Prostate gland (tissue), 2 donors: ENCODE measurements around the gene TBC1D22A. TPM values are rescaled to one million over a fixed set of nuclear protein-coding genes. Genes with fewer than 3 reads are reported as not detected.

ENCODE experiments used
- DNase-seq: peaks from one replicate; pipeline ENCODE4 v3.0.0-alpha.2; 2019; ENCODE audit warnings: low spot score
- H3K27ac ChIP-seq, 2 donors: fragments of 200-600 bp; sonication (generic); 2 replicates each; pipeline ENCODE4 v1.5.1; 2017 to 2019
- H3K27me3 ChIP-seq: fragments of 200-600 bp; sonication (generic); replicated peaks from 2 replicates; pipeline ENCODE4 v1.5.1; 2019; ENCODE audit not compliant: insufficient read depth
- H3K36me3 ChIP-seq, 2 donors: fragments of 200-600 bp; sonication (generic); 1 replicate in 1 of 2; 2 replicates in 1 of 2; pipeline versions ENCODE4 v1.5.1 to v1.8.1; 2017 to 2019
- H3K4me1 ChIP-seq: fragments of 200-600 bp; sonication (generic); replicated peaks from 2 replicates; pipeline ENCODE4 v1.5.1; 2019
- H3K4me3 ChIP-seq, 2 donors: fragments of 200-600 bp; sonication (generic); 2 replicates each; pipeline ENCODE4 v1.5.1; 2017 to 2019
- H3K9me3 ChIP-seq: fragments of 200-600 bp; sonication (generic); 2 replicates; pipeline ENCODE4 v1.5.1; 2017
- CTCF ChIP-seq, 4 experiments: fragments of 200-600 bp in 2 of 4; fragments of 450-650 bp in 2 of 4; sonication (generic) in 2 of 4; IDR thresholded peaks; 1 replicate in 3 of 4; 2 replicates in 1 of 4; pipeline ENCODE4 v1.5.1; 2016 to 2019; ENCODE audit warnings: antibody characterized with exemption in 4 of 4, mild to moderate bottlenecking in 2 of 4, moderate library complexity in 2 of 4
- POLR2A ChIP-seq: fragments of 450-650 bp; IDR thresholded peaks from one replicate; pipeline ENCODE4 v1.6.1; 2016; ENCODE audit warnings: antibody characterized with exemption, mild to moderate bottlenecking
- POLR2AphosphoS5 ChIP-seq: sonication (generic); formaldehyde crosslinking; IDR thresholded peaks from one replicate; pipeline ENCODE4 v1.6.1; 2017; ENCODE audit warnings: antibody characterized with exemption
- WGBS: methylation state at CpG from one replicate; pipeline ENCODE4 v1.1.5; 2018; 5-methylcytosine and 5-hydroxymethylcytosine counted together
- intact Hi-C: fragments of 100-400 bp; cut with DNase I; formaldehyde crosslinking; loops from one replicate; pipeline ENCODE4 v1.14.2; 2022
- total RNA-seq, 2 donors: library from RNA; depleted of rRNA; stranded (reverse); fragments of >200 nt; gene quantifications; one replicate each; pipeline ENCODE4 v1.1.0, GENCODE V29; 2016

Gene TBC1D22A
- total RNA-seq, 2 donors from 2014 or later = 16.0 to 30.7 TPM

DNA sequence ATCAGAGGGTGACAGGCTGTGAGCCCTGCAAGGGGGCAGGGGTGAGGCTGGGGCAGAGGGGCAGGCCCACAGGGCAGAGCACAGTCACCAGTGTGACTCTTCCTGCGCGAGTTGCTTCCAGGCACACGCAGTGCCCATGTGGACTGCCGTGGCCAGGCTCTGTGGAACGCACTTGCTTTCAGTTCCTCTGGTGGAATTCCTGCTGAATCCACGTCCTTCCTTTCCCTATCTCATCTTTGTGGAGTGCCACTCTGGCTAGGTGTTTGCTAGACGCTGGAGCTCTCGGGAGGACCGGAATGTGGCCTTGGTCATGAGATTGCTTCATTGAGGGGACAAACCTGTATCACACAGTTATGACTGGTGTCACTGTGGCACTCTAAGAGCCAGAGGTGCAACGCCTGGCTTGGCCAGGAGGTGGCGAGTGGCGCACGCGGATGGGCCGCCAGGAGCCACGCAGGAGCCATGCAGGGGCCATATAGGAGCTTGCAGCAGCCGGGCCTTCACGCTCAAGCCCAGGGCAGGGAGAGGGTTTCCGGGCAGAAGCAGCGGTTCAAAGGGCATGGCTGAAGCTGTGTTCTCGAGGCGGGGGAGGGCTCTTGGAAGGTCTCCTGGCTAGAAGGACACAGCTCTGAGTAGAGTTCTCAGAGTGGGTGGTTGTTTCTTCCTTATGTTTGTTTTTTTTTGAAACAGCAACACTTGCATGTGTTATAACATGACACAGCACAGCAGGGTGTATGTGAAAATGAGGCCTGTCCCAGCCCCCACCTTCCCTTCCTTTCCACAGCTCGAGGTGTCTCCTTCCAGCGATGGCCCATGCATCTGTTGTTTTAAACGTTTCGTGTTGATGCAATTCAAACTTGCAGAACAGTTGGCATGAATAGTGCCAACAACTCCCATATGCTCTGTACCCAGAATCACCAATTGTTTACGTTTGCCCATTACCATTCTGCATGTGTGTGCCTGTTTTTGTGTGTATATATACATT is 36.2 kb downstream of the TBC1D22A start:
- 52% methylated on average over 27 of the region's 27 CpGs for WGBS
- Histone ChIP-seq H3K4me3 (no peak overlapping the region), H3K4me1 (no peaks in the 10 kb centered on the region), H3K36me3 (no peaks in the 10 kb centered on the region), H3K27ac (no peak overlapping the region), H3K9me3 (no peaks in the 10 kb centered on the region), H3K27me3 (no peaks in the 10 kb centered on the region)
- peak; percentile 26 to 78 (median 61) for TF ChIP-seq CTCF (IDR thresholded peaks at IDR 0.05)
- TF ChIP-seq POLR2A = no peak
- intact Hi-C loops = loop anchor here (5.0 kb wide), 1 partner anchor 1694 kb away; no protein-coding TSS in a partner anchor
- no peak for DNase-seq

- H3K36me3 ChIP-seq = no peaks in the 10 kb centered on the region
- whole genome bisulfite sequencing = 88% methylated on average over 11 of the region's 11 CpGs
Observed at GRCh38 chr22:46799626-46800025, 37.2 kb downstream of the TBC1D22A start.

GRCh38 chr22:46800102-46800857 is 37.8 kb downstream of the TBC1D22A start:
- TF ChIP-seq CTCF (IDR thresholded peaks at IDR 0.05) = no peak
- TF ChIP-seq POLR2A = no peak
- TF ChIP-seq POLR2AphosphoS5 = no peak
- Histone ChIP-seq H3K27ac (no peak overlapping the region), H3K27me3 (peaks cover 2% of the 10 kb centered on the region), H3K4me3 (no peak overlapping the region), H3K36me3 (no peaks in the 10 kb centered on the region), H3K4me1 (no peaks in the 10 kb centered on the region), H3K9me3 (no peaks in the 10 kb centered on the region)
- intact Hi-C loops = no loop called here
- DNase-seq = no peak
- WGBS = 95% methylated on average over 19 of the region's 19 CpGs

More at GRCh38 chr22:46799626-46800025, 37.2 kb downstream of the TBC1D22A start:
- Histone ChIP-seq H3K4me1 (no peaks in the 10 kb centered on the region), H3K27me3 (peaks cover 2% of the 10 kb centered on the region), H3K27ac (no peak overlapping the region), H3K4me3 (no peak overlapping the region), H3K9me3 (no peaks in the 10 kb centered on the region)
- intact Hi-C loops = loop anchor here (5.0 kb wide), 1 partner anchor 1693 kb away; no protein-coding TSS in a partner anchor
- no peak for DNase-seq
- TF ChIP-seq POLR2A = no peak
- TF ChIP-seq CTCF (IDR thresholded peaks at IDR 0.05) = no peak
- TF ChIP-seq POLR2AphosphoS5 = no peak

GRCh38 chr22:46801331-46801811 is 38.9 kb downstream of the TBC1D22A start:
- Histone ChIP-seq H3K36me3 (no peaks in the 10 kb centered on the region), H3K27me3 (peaks cover 2% of the 10 kb centered on the region), H3K4me3 (no peak overlapping the region), H3K9me3 (no peaks in the 10 kb centered on the region), H3K4me1 (no peaks in the 10 kb centered on the region), H3K27ac (no peak overlapping the region)
- peak; percentile 45 for TF ChIP-seq POLR2AphosphoS5
- TF ChIP-seq POLR2A = no peak
- DNase-seq = no peak
- intact Hi-C loops = no loop called here
- 78% methylated on average over 15 of the region's 15 CpGs for whole genome bisulfite sequencing
